ENCODE measurements around the gene PHOSPHO1. TPM values are rescaled to one million over a fixed set of nuclear protein-coding genes. Genes with fewer than 3 reads are reported as not detected.
A peak's percentile ranks its signal among the peaks of the same experiment; 100 is the strongest.

PHOSPHO1 gene
- total RNA-seq, 4 donors from 2014 or later, result not detected

DNA sequence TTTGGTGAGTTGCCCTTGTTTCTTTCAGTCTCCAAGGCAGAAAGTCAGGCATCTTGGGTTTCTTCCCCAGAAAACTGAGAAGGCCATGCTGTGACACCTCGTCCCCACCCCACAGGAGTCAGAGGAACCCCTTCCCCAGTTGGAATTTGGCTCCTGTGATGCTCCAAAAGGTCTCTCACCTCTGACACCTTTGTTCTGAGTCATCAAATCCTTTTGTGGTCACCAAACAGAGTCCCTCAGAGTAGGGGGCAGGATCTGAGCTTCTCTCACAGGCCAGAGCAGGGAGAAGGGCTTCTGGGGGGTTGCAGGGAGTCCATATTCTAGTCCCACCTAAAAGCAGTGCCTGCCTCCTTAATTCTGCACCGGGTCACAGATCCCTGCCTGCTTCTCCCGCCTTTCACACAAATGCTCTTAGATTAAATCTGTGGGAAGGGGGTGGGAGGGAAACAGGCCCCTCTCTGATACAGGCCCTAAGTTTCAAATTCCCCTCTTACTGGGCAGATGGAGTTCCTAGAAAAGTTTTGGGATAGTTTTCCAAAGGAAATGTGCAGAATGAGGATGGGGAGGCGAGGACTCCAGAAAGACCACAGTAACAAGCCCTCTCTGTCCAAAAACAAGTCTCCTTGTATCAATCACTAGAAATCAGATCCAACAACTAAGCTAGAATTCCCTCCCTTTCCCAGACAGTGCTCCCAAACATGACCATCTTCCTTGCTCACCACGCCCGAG lies 1.3 kb downstream of the PHOSPHO1 start:
- H3K27me3 ChIP-seq, result peaks cover 45% of the 10 kb centered on the region
- 70% methylated on average over 6 of the region's 6 CpGs; no CpG with 5 or more reads in 1 of the 2 donors for WGBS, 2 donors (ENCODE audit: low coverage in 1 of 2)
- H3K27ac ChIP-seq, result no peak overlapping the region
- in situ Hi-C loops (cut with MboI; ENCODE audit: low pct_ligation_motif_present in 1 of 4, low pct_unique_long_range_greater_than_20kb in 1 of 4, low sequenced_read_pairs in 3 of 4), result loop anchor here in 2 of 4 donors (5.0 kb wide), 2 partner anchors 47 to 52 kb away; no protein-coding TSS in a partner anchor
- intact Hi-C loops (cut with DNase I; ENCODE audit: low total_unique reads), result no loop called here
- no peak overlapping the region for H3K4me3 ChIP-seq
- DNase-seq, result no peak
- peaks cover 12 to 30% (median 21%) of the 10 kb centered on the region in 4 donors for H3K4me1 ChIP-seq
- no peak for TF ChIP-seq POLR2AphosphoS5 (IDR thresholded peaks at IDR 0.05)
- TF ChIP-seq, protein P1, sequence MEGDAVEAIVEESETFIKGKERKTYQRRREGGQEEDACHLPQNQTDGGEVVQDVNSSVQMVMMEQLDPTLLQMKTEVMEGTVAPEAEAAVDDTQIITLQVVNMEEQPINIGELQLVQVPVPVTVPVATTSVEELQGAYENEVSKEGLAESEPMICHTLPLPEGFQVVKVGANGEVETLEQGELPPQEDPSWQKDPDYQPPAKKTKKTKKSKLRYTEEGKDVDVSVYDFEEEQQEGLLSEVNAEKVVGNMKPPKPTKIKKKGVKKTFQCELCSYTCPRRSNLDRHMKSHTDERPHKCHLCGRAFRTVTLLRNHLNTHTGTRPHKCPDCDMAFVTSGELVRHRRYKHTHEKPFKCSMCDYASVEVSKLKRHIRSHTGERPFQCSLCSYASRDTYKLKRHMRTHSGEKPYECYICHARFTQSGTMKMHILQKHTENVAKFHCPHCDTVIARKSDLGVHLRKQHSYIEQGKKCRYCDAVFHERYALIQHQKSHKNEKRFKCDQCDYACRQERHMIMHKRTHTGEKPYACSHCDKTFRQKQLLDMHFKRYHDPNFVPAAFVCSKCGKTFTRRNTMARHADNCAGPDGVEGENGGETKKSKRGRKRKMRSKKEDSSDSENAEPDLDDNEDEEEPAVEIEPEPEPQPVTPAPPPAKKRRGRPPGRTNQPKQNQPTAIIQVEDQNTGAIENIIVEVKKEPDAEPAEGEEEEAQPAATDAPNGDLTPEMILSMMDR (IDR thresholded peaks at IDR 0.05), result no peak
- TF ChIP-seq EP300 (IDR thresholded peaks at IDR 0.05; ENCODE audit: low read depth), result no peak
- TF ChIP-seq POLR2A (IDR thresholded peaks at IDR 0.05), result no peak
- H3K9me3 ChIP-seq, result no peaks in the 10 kb centered on the region
- no peaks in the 10 kb centered on the region for H3K36me3 ChIP-seq

DNA sequence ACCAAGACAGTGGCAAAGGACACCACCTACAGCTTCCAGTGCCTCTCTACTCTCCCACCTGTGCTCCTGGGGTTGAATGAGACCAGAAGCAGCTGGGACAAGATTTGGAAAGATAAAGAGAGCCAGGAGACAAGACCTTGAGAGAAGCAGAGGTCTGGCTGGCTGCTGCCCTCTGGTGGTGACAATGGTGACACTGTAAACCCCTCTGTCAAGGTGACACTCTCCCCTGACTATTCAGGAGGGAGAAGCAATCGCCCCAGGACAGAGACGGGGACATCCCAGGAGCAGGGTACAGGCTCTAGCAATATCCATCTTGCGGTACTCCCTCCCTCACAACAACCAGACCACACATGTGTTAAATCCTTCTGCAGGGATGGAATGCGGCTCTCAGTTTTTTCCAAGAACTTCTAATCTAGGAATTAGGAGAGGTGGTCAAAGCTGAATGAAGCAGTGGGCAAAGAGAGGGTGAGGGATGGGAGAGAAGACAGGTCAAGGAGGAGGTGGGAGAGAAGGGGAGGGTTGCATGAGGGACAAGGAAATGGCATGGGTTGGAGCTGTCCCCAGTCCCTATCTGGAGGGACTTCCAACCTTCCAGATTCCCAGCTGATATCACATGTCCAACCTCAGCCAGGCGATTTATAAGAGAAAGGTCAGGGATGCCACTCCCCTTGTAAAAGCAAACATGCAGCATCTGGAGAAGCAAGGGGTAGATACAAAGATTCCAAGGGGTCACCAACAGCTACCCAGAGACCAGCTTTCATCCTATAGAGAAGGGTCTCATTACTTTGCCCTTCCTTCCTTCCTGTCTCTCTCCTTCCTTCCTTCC lies 2.9 kb downstream of the PHOSPHO1 start:
- in situ Hi-C loops (cut with MboI; ENCODE audit: low pct_ligation_motif_present in 1 of 4, low pct_unique_long_range_greater_than_20kb in 1 of 4, low sequenced_read_pairs in 3 of 4), result loop anchor here in 2 of 4 donors (5.0 kb wide), 2 partner anchors 45 to 50 kb away; no protein-coding TSS in a partner anchor
- TF ChIP-seq EP300 (IDR thresholded peaks at IDR 0.05; ENCODE audit: low read depth) (no peak), POLR2A (IDR thresholded peaks at IDR 0.05) (no peak)
- TF ChIP-seq, protein P1 (IDR thresholded peaks at IDR 0.05), result peak; percentile 78 to 84 (median 83)

DNA sequence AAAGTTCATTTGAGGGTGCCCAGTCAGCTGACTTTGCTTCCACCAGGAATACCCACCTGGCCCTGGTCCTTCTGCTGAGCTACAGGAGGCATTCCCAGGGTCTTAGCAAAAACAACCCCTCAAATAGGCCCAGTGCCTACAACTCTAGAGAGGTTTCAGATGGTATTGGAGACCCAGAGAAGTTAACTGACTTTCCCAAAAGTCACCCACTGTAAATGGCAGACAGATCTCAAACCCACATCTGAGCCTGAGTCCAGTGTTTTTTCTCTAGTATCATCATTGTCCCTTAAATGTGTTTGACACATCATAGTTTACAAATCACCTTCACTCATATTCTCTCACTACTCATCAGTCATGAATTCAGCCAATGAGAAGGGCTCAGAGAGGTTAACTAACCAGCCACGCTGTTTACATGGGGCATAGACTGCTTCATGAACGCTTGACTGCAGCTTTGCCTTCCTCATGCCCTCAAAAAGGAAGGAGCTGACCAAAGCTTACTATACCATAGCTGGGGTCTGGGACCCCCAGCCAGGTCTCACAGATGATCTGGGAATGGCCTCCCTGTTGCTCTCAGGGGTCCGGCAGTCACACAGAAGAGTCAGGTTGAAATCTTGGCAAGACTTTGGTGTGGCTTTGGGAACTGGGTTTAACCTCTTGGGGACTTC lies 3.7 kb downstream of the PHOSPHO1 start:
- peaks cover 53% of the 10 kb centered on the region for H3K27me3 ChIP-seq
- in situ Hi-C loops (cut with MboI; ENCODE audit: low pct_ligation_motif_present in 1 of 4, low pct_unique_long_range_greater_than_20kb in 1 of 4, low sequenced_read_pairs in 3 of 4), result loop anchor here in 2 of 4 donors (5.0 kb wide), 2 partner anchors 45 to 50 kb away; no protein-coding TSS in a partner anchor

More for the DNA sequence above, 2.9 kb downstream of the PHOSPHO1 start:
- no peaks in the 10 kb centered on the region for H3K36me3 ChIP-seq
- H3K27ac ChIP-seq, result no peak overlapping the region
- intact Hi-C loops (cut with DNase I; ENCODE audit: low total_unique reads), result no loop called here
- 18 to 29% methylated on average over 4 to 5 of the region's 5 CpGs for WGBS, 2 donors (ENCODE audit: low coverage in 1 of 2)
- H3K4me1 ChIP-seq, result peaks cover 22 to 41% (median 31%) of the 10 kb centered on the region in 4 donors
- DNase-seq, result peak; percentile 85
- peaks cover 53% of the 10 kb centered on the region for H3K27me3 ChIP-seq
- no peak overlapping the region for H3K4me3 ChIP-seq
- no peaks in the 10 kb centered on the region for H3K9me3 ChIP-seq

More for the DNA sequence above, 3.7 kb downstream of the PHOSPHO1 start:
- Histone ChIP-seq H3K9me3 (no peaks in the 10 kb centered on the region), H3K27ac (no peak overlapping the region), H3K4me1 (peaks cover 22 to 41% (median 31%) of the 10 kb centered on the region in 4 donors), H3K36me3 (no peaks in the 10 kb centered on the region), H3K4me3 (no peak overlapping the region)
- TF ChIP-seq EP300 (IDR thresholded peaks at IDR 0.05; ENCODE audit: low read depth), result no peak
- TF ChIP-seq POLR2AphosphoS5 (IDR thresholded peaks at IDR 0.05), result no peak
- TF ChIP-seq, protein P1 (IDR thresholded peaks at IDR 0.05), result no peak
- TF ChIP-seq POLR2A (IDR thresholded peaks at IDR 0.05), result no peak
- intact Hi-C loops (cut with DNase I; ENCODE audit: low total_unique reads), result no loop called here
- no peak for DNase-seq
- 77 to 88% methylated on average over 2 to 3 of the region's 3 CpGs for WGBS, 2 donors (ENCODE audit: low coverage in 1 of 2)

Measured in transverse colon (tissue), 4 donors.